Measurements from ENCODE around the gene RUBCNL.

DNA sequence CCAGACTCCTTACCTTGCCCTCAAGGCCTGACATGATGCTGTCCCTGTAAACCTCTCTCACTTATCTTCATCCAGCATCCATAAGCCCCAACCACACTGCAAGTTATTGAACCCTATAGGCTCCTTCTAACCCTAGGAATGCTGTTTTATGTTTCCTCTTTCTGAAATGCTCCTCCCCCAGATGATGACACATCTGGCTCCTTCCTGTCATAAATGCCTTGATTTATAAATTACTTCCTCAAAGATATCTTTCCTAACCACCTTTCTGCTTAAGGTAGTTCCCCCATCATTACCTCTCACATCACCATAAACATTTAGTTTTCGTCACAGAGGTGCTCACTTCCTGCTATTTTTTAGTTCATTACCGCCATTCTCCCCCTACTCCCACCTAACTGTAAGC, 12.3 kb downstream of the RUBCNL start:
- TF ChIP-seq, protein P1, sequence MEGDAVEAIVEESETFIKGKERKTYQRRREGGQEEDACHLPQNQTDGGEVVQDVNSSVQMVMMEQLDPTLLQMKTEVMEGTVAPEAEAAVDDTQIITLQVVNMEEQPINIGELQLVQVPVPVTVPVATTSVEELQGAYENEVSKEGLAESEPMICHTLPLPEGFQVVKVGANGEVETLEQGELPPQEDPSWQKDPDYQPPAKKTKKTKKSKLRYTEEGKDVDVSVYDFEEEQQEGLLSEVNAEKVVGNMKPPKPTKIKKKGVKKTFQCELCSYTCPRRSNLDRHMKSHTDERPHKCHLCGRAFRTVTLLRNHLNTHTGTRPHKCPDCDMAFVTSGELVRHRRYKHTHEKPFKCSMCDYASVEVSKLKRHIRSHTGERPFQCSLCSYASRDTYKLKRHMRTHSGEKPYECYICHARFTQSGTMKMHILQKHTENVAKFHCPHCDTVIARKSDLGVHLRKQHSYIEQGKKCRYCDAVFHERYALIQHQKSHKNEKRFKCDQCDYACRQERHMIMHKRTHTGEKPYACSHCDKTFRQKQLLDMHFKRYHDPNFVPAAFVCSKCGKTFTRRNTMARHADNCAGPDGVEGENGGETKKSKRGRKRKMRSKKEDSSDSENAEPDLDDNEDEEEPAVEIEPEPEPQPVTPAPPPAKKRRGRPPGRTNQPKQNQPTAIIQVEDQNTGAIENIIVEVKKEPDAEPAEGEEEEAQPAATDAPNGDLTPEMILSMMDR (IDR thresholded peaks at IDR 0.05; ENCODE audit: extremely low read depth in 1 of 2, insufficient read depth in 1 of 2, low read depth in 1 of 2, low read length in 2 of 2) = no peak
- TF ChIP-seq POLR2A (IDR thresholded peaks at IDR 0.05; ENCODE audit: low read depth, low read length) = no peak
- TF ChIP-seq EZH2 (IDR thresholded peaks at IDR 0.05; ENCODE audit: borderline replicate concordance, low read depth, low read length, severe bottlenecking) = no peak
- TF ChIP-seq, protein P2, sequence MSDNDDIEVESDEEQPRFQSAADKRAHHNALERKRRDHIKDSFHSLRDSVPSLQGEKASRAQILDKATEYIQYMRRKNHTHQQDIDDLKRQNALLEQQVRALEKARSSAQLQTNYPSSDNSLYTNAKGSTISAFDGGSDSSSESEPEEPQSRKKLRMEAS (IDR thresholded peaks at IDR 0.05; ENCODE audit: insufficient read depth, insufficient read length) = no peak
- TF ChIP-seq JUN (IDR thresholded peaks at IDR 0.05; ENCODE audit: borderline replicate concordance, insufficient read depth, insufficient read length, low read depth) = no peak
- no peak for TF ChIP-seq POLR2AphosphoS5 (IDR thresholded peaks at IDR 0.05; ENCODE audit: insufficient read depth, low read depth, low read length)
